Ovary (tissue), 9 donors: ENCODE results near the gene LRRC4C. TPM values are rescaled to one million over a fixed set of nuclear protein-coding genes. Genes with fewer than 3 reads are reported as not detected.

Source experiments
- DNase-seq, 5 donors: peaks; one replicate each; pipeline ENCODE4 v3.0.0-alpha.2; 2019 to 2020
- H3K27ac ChIP-seq, 2 donors: fragments of 200-600 bp; one replicate each; pipeline versions ENCODE4 v1.5.1 to v1.8.0; 2019 to 2022
- H3K27me3 ChIP-seq: fragments of 200-600 bp; one replicate; pipeline ENCODE4 v1.8.0; 2022
- H3K36me3 ChIP-seq: fragments of 200-600 bp; sonication (generic); one replicate; pipeline ENCODE4 v1.5.1; 2019
- H3K4me1 ChIP-seq: one replicate; pipeline ENCODE4 v1.8.1; 2013; ENCODE audit warnings: mild to moderate bottlenecking, moderate library complexity; ENCODE audit not compliant: insufficient read depth
- H3K4me3 ChIP-seq: fragments of 200-600 bp; sonication (generic); one replicate; pipeline ENCODE4 v1.5.1; 2017
- H3K9me3 ChIP-seq, 2 donors: fragments of 200-600 bp in 1 of 2; sonication (generic) in 1 of 2; one replicate each; pipeline versions ENCODE4 v1.5.1 to v1.8.1; 2013 to 2019; ENCODE audit warnings: mild to moderate bottlenecking in 1 of 2, moderate library complexity in 1 of 2
- EP300 ChIP-seq: sonication (generic); formaldehyde crosslinking; IDR thresholded peaks from one replicate; pipeline ENCODE4 v1.6.1; 2017; ENCODE audit warnings: antibody characterized with exemption
- POLR2A ChIP-seq: fragments of 450-650 bp; IDR thresholded peaks from one replicate; pipeline ENCODE4 v1.6.1; 2017; ENCODE audit warnings: antibody characterized with exemption, mild to moderate bottlenecking, moderate library complexity
- WGBS, 3 donors: extraction: QIAGEN DNeasy Blood & Tissue Kit in 1 of 3; methylation state at CpG; one replicate each; pipeline versions ENCODE4 v1.1.5 to v1.1.7; 2013 to 2017; 5-methylcytosine and 5-hydroxymethylcytosine counted together
- intact Hi-C, 4 donors: fragments of 100-400 bp; cut with DNase I; formaldehyde crosslinking; loops; one replicate each; pipeline versions ENCODE4 v1.11.0 to v1.15.1; 2022 to 2023
- polyA plus RNA-seq, 2 donors: library from polyadenylated mRNA; stranded (reverse); fragments of 200-250 nt in 1 of 2; fragments of 350-450 nt in 1 of 2; fragmentation: Illumina TruSeq in 1 of 2; extraction: RNeasy Lipid Tissue Mini Kit (QIAGEN cat#74804) in 1 of 2; gene quantifications; one replicate each; pipeline ENCODE4 v1.2.3, GENCODE V29; 2013 to 2014
- total RNA-seq, 7 donors: library from RNA; depleted of rRNA in 2 of 7; stranded (reverse); fragments of >200 nt in 2 of 7; fragmentation: NEBNext Ultra II Directional in 3 of 7; extraction: Animal tissue kit (Norgen Biotek cat#: 25700) in 3 of 7; gene quantifications; one replicate each; pipeline versions ENCODE4 v1.1.0 to v1.2.4, GENCODE V29; 2016 to 2023
- TF ChIP-seq, protein P1 (sequence below), 3 donors: fragments of 450-650 bp in 2 of 3; fragments of 200-600 bp in 1 of 3; IDR thresholded peaks; one replicate each; pipeline versions ENCODE4 v1.5.1 to v1.8.0; 2016 to 2022; ENCODE audit warnings: antibody characterized with exemption in 3 of 3, mild to moderate bottlenecking in 1 of 3
- donor health status: DM: no; HTN: no; CAD: no; lungs with moderate emphysema.
- donor health status: DM: no; HTN: no; CAD: no.
- donor health status: Bipolar disorder and iron deficiency.
- donor health status: DM: yes; HTN: yes; CAD: no.
- donor health status: DM: no; HTN: no; CAD: no.
- donor health status: DM: yes; HTN: yes; CAD: no.

Gene LRRC4C
- total and polyA plus RNA-seq, 9 donors = 0.15 to 12.5 (median 0.78) TPM

DNA sequence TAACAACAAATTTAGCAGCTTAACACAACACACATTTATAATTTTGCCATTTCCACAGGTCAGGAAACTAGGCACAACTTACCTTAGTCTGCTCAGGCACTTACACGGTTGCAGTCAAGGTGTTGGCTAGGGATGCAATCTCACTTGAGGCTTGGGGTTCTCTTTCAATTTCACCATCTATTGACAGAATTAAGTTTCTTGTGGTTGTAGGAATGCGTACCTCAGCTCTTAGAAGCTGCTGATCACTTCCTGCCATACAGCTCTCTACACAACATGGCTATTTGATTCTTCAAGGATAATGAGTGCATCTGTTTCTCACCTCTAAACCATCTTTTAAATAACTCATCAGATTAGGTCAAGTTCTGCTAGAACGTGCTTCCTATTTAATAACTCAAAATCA is 968.1 kb downstream of the LRRC4C start:
- H3K4me3 ChIP-seq = no peak overlapping the region
- H3K27ac ChIP-seq = no peak overlapping the region
- intact Hi-C loops = no loop called here
- no peak for DNase-seq
- H3K9me3 ChIP-seq = no peaks in the 10 kb centered on the region
- no peaks in the 10 kb centered on the region for H3K27me3 ChIP-seq
- WGBS, 3 donors = 83 to 91% (median 89%) methylated on average over 3 of the region's 3 CpGs
- TF ChIP-seq, protein P1, sequence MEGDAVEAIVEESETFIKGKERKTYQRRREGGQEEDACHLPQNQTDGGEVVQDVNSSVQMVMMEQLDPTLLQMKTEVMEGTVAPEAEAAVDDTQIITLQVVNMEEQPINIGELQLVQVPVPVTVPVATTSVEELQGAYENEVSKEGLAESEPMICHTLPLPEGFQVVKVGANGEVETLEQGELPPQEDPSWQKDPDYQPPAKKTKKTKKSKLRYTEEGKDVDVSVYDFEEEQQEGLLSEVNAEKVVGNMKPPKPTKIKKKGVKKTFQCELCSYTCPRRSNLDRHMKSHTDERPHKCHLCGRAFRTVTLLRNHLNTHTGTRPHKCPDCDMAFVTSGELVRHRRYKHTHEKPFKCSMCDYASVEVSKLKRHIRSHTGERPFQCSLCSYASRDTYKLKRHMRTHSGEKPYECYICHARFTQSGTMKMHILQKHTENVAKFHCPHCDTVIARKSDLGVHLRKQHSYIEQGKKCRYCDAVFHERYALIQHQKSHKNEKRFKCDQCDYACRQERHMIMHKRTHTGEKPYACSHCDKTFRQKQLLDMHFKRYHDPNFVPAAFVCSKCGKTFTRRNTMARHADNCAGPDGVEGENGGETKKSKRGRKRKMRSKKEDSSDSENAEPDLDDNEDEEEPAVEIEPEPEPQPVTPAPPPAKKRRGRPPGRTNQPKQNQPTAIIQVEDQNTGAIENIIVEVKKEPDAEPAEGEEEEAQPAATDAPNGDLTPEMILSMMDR (IDR thresholded peaks at IDR 0.05) = no peak
- TF ChIP-seq POLR2A (no peak), EP300 (no peak)
- H3K36me3 ChIP-seq = no peaks in the 10 kb centered on the region
- no peaks in the 10 kb centered on the region for H3K4me1 ChIP-seq

DNA sequence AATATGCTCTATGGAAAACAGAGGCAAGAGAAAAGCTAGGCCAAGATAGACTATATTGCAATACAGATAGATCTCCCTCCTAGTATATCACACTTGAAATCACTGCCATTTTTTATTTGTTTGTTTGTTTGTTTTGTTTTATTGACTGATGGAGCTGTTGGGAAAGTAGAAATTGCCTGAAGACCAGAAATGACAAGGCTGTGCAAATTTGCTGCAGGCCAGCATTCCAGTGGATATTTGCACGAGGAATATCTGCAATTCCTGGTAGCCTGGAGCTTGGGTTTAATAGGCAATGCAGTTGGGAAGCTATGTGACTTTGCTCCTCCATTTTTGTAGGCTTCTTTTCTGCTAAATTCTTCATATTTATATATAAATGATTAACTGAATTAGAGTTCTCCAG is 991.7 kb downstream of the LRRC4C start:
- TF ChIP-seq EP300 = no peak
- Histone ChIP-seq H3K27ac (no peak overlapping the region), H3K27me3 (no peaks in the 10 kb centered on the region), H3K9me3 (no peaks in the 10 kb centered on the region), H3K4me3 (no peak overlapping the region), H3K36me3 (no peaks in the 10 kb centered on the region), H3K4me1 (no peaks in the 10 kb centered on the region)
- 53 to 63% (median 59%) methylated on average over 1 of the region's 1 CpG for WGBS, 3 donors
- intact Hi-C loops = no loop called here
- no peak for DNase-seq

DNA sequence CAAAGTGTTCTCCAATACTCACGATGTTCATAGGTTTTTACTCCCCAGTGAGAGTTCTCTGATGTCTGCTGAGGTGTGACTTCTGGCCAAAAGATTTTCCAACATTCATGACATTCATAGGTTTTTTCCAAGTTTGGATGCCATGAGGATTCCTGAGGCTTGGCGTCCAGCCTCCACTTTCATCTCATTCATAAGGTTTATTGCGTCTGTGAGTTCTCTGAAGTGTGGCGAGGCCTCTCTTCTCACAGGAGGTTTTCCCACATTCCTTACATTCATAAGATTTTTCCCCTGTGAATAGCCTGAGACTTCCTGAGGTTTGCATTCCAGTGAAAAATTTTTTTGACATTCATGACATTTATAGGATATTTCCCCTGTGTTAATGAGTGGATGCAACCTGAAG is 1014.1 kb downstream of the LRRC4C start:
- Histone ChIP-seq H3K27ac (no peak overlapping the region), H3K4me1 (no peaks in the 10 kb centered on the region), H3K27me3 (no peaks in the 10 kb centered on the region), H3K4me3 (no peak overlapping the region), H3K36me3 (no peaks in the 10 kb centered on the region), H3K9me3 (no peaks in the 10 kb centered on the region)
- TF ChIP-seq POLR2A (no peak), EP300 (no peak)
- TF ChIP-seq, protein P1 (IDR thresholded peaks at IDR 0.05) = no peak
- intact Hi-C loops = no loop called here
- no peak for DNase-seq
- 62 to 72% (median 68%) methylated on average over 4 of the region's 4 CpGs for WGBS, 3 donors

DNA sequence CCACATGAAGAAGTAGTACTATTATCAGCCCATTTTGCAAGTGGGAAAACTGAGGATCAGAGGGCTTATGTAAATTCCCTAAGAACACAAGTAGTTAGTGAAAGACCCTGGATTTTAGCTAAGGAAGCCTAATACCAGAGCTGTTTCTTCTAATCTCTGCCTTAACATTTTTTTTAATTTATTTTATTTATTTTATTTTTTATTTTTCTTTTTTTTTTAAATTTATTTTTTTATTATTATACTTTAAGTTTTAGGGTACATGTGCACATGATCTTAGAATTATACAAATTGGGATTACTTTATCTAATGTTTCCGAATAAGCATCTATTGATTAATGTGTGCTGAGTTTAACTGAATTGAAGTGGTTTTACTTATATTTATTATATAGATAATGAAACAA is 1015.3 kb downstream of the LRRC4C start:
- Histone ChIP-seq H3K4me3 (no peak overlapping the region), H3K4me1 (no peaks in the 10 kb centered on the region), H3K9me3 (no peaks in the 10 kb centered on the region), H3K27ac (no peak overlapping the region), H3K27me3 (no peaks in the 10 kb centered on the region), H3K36me3 (no peaks in the 10 kb centered on the region)
- WGBS, 3 donors = 82 to 96% (median 96%) methylated on average over 1 of the region's 1 CpG
- TF ChIP-seq, protein P1 (IDR thresholded peaks at IDR 0.05) = no peak
- TF ChIP-seq EP300 (no peak), POLR2A (no peak)
- DNase-seq = no peak
- intact Hi-C loops = no loop called here

DNA sequence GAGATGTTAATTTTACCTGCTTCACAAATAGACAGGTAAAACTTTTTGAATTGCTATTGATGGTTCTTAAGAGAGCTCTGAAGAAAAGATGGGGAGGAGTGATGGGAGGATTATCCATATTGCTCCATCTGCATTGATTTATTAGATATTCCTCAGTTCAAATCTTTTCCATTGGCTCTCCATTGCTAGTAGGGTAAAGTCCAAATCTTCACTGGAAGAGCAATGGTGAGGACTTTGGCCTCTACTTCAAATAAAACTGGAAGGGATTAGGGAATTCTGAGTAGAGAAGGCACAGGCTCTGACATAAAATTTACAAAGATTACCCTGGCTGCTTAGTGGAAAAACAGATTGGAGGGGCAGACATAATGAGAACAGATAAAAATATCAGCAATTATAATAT is 1024.1 kb downstream of the LRRC4C start:
- no peak for DNase-seq
- TF ChIP-seq, protein P1 (IDR thresholded peaks at IDR 0.05) = no peak
- TF ChIP-seq EP300 (no peak), POLR2A (no peak)
- intact Hi-C loops = no loop called here

More for the DNA sequence above, 1024.1 kb downstream of the LRRC4C start:
- Histone ChIP-seq H3K9me3 (no peaks in the 10 kb centered on the region), H3K27ac (no peak overlapping the region), H3K27me3 (no peaks in the 10 kb centered on the region), H3K4me3 (no peak overlapping the region), H3K36me3 (no peaks in the 10 kb centered on the region), H3K4me1 (no peaks in the 10 kb centered on the region)
